ENCODE measurements around the gene MYEF2.

DNA sequence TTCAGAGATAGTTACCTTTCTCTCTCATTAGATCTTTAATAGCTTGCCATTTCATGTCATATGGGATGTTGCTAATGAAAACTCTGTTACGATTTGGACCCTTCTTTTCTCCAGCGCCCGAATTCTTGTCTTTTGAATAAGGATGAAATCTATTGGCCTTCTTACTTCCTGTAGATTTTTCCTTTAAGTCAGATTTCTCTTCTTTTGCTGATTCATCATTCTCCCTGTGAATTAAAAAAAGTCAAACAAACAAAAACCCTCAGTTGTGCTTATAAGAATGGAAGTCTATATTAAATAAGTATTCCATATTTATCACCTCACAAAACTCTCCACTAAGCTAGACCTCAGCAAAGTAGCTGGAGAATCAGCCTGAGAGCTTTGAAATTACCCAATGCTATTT is 9.5 kb downstream of the MYEF2 start:
- TF ChIP-seq, protein P1, sequence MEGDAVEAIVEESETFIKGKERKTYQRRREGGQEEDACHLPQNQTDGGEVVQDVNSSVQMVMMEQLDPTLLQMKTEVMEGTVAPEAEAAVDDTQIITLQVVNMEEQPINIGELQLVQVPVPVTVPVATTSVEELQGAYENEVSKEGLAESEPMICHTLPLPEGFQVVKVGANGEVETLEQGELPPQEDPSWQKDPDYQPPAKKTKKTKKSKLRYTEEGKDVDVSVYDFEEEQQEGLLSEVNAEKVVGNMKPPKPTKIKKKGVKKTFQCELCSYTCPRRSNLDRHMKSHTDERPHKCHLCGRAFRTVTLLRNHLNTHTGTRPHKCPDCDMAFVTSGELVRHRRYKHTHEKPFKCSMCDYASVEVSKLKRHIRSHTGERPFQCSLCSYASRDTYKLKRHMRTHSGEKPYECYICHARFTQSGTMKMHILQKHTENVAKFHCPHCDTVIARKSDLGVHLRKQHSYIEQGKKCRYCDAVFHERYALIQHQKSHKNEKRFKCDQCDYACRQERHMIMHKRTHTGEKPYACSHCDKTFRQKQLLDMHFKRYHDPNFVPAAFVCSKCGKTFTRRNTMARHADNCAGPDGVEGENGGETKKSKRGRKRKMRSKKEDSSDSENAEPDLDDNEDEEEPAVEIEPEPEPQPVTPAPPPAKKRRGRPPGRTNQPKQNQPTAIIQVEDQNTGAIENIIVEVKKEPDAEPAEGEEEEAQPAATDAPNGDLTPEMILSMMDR (conservative IDR thresholded peaks at IDR 0.05; ENCODE audit: low read length), result no peak
- TF ChIP-seq EZH2phosphoT487 (IDR thresholded peaks at IDR 0.05; ENCODE audit: borderline replicate concordance, low read depth, low read length), result no peak
